ENCODE results near the gene SAMM50.

SAMM50 gene

GRCh38 chr22:43980996-43981395 is 25.8 kb downstream of the SAMM50 start:
- no peak for DNase-seq

GRCh38 chr22:43983808-43984207 is 28.6 kb downstream of the SAMM50 start:
- DNase-seq, result no peak

- no peak for DNase-seq
These were observed 30.3 kb downstream of the SAMM50 start for GRCh38 chr22:43985532-43985931.

- no peak for DNase-seq
These were observed 33.0 kb downstream of the SAMM50 start for GRCh38 chr22:43988116-43988820.

DNA sequence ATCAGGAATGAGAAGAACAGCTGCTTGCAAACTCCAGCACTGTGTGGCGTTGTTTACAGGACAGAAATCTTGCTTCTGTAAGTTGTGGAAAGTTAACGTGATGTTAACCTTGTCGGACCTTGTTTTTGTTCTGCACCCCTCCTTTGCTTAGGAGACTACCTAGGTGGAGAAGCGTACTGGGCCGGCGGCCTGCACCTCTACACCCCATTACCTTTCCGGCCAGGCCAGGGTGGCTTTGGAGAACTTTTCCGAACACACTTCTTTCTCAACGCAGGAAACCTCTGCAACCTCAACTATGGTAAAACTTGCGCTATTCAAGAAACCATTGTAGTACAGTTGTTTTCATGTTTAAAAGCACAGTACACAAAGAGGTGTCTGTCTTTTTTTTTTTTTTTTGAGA is 33.7 kb downstream of the SAMM50 start:
- no peak for DNase-seq

- DNase-seq, result no peak
These were observed 34.8 kb downstream of the SAMM50 start for GRCh38 chr22:43990044-43990443.

DNA sequence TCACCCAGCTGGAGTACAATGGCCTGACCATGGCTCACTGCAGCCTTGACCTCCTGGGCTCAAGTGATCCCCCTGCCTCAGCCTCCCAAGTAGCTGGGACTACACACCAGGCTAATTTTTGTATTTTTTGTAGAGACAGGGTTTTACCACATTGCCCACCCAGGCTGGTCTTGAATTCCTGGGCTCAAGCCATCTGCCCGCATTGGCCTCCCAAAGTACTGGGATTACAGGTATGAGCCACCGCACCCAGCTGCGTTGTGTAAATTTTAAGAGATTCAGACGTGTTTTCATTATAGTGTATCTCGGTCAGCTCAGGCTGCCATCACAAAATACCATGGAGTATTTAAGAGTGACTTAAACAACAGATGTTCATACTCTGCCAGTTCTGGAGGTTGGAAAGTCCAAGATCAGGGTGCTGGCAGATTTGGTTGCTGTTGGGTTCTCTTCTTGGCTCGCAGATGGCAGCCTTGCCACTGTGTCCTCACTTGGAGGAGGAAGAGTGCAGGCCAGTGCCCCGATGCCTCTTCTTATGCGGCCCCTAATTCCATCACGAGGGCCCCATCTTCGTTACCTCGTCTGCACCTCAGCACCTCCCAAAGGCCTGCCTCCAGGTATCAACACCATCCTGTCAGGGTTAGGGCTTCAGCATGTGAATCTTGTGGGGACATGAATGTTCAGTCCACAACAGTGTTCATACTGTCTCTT is 36.2 kb downstream of the SAMM50 start:
- DNase-seq, result no peak

- DNase-seq, result peak; percentile 81
These were observed 37.1 kb downstream of the SAMM50 start for GRCh38 chr22:43992331-43992821.

- peak; percentile 73 for DNase-seq
These were observed 38.0 kb downstream of the SAMM50 start for GRCh38 chr22:43993072-43993760.

- no peak for DNase-seq
These were observed 38.8 kb downstream of the SAMM50 start for GRCh38 chr22:43994006-43994405.

DNA sequence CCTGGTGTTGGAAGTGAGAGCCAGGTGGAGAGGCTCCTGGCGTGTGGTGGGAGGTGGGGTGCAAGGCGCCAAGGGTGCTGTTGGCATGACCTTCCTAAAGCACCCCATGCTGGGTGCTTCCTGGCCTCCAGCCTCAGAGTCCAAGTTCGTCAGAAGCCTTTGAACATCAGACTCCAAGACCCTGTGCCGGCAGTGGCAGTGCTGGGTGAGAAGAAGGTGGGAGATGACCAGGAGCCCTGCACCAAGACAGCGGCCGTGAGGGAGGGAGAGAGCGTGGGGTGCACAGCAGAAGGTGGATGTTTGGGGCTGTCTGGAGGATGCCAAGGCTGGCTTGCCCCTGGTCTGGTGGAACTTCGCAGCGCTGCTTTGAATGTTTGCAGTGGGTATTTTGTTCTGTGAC is 39.2 kb downstream of the SAMM50 start:
- DNase-seq, result no peak

GRCh38 chr22:43995057-43995685 is 39.9 kb downstream of the SAMM50 start:
- no peak for DNase-seq

DNA sequence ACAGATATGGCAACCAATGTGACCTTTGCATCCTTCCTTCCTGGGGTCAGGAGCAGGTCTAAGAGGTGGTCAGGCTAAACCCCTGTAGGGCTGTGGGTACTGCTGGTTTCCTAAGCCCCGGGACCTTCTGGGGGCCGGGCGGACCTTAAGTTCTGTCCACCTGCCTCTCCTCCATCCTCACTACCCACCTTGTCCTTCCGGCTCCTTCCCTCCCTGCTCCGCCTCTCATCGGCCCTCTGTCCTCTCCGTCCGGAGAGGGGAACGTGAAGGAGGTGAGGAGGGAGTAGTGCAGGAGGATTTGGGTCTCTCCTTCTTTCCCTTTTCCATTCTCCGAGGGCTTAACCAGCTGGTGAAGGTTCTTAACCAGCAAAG is 40.5 kb downstream of the SAMM50 start:
- DNase-seq, result no peak

- DNase-seq, result no peak
These were observed 41.1 kb downstream of the SAMM50 start for GRCh38 chr22:43996170-43996980.

GRCh38 chr22:43996981-43997265 is 41.7 kb downstream of the SAMM50 start:
- no peak for DNase-seq

DNA sequence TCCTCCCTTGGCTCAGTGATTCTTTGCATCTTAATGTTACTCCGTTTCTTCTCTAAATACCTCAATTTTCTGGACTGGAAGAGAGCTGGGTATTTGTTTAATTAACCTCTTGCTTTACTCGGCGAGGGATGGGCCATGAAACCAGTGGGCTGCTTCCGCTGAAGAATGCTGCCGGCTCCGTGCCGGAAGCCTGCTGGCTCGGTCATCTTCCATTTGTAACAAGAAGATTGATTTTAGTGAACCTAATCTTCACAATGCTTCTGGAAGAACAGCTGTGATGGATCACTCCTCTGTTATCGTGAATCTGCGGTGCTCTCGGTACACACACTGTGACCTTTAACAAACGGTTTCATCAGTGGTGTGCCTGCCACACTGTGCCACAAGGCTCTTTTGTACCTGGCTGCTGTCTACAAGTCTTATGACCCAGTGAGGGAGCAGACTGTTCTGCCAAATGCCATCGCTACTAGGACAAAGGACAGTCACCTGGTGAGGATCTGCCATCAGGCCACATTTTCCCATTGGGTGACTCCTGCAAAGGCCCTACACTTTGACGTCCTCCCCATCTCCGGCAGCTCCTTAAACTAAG is 43.5 kb downstream of the SAMM50 start:
- DNase-seq, result no peak

DNA sequence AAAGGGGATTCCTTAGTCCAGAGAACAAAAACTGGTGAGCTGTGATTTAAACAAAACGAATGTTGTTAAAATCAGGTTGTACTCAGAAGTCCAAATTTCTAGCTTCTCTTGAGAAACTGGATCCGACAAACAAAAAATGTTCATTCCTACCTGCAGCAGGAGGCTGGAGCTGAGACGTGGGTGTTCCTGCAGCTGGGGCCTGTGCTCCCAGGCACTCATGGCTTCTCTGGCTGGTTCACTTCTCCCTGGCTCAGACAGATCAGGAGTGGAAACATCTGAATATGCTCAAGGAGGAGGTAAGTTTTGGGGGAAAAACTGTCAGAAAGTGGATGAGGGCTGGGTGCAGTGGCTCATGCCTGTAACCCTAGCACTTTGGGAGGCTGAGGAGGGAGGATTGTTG is 44.1 kb downstream of the SAMM50 start:
- DNase-seq, result no peak

- no peak for DNase-seq
These were observed 44.9 kb downstream of the SAMM50 start for GRCh38 chr22:44000123-44000522.

GRCh38 chr22:44001521-44001920 is 46.3 kb downstream of the SAMM50 start:
- DNase-seq, result no peak

DNA sequence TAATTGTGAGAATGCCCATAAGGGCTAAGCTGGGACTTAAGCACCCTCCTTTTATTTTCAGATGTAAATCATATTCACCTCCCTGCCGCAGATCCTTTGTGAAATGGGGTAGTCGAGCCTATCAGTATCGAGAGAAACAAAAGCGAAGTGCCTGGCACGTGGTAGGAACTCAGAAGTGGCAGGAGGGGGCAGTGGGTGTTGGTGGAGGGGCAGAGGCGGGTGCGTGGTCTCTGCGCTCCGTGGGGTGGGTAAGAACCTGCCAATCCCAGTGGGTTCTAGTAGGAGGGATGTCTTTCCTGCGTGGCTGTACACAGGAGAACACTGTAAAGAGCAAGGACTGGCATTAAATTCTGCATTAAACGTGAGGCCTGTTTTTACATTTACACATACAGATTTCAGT is 47.1 kb downstream of the SAMM50 start:
- DNase-seq, result no peak

DNA sequence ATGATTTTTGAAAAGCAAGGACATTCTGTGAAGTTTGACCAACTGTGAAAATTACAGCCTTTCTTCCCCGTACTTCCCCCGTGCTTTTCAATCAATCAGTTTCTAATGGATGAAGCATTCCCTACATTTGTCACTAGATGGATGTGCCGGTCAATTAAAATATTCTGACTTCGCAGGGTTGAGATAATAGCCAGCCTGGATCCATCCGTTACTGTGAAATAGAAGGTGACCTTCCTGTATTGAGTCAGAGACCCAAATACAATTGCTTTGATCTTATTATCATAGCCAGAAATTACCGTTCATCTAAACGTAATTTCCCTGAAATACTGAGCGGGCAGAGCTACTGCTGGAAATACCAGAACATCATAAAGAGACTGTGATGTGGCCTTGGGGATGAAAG is 47.8 kb downstream of the SAMM50 start:
- no peak for DNase-seq

DNA sequence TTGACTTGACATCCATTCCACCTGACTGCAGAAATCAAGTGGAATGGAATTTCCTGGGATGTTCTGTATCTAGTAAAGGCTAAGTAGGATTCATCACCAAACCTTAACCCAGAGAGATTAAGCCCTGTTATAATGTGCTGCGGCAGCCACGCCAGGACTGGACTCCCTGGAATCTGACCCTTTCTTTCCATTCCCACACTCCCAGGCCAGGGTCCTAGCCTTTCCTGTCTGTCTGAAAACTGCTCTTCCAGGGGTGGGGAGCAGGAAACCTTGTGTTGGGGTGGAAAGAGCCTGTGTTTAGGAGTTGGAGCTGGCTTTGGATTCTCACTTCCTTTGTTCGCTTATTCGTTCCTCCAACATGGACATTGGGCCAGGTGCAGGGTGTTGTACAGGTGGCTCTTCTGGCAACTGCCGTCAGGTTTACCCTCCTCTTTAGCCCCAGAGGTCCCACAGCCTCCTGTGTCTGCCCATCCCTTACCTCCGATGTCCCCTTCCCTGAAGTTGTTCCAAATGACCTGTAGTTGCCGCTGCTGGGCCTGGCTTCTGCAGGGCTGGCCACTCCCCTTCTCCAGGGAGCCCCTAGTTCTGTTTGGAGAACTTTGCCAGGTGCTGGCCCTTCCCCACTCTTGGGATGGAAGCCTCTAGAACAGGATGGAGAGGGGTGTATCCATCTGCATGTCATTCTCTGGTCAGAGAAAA is 48.3 kb downstream of the SAMM50 start:
- no peak for DNase-seq
